Activated gamma-delta T cell (primary cell): Measurements from ENCODE around the gene DNM3.
"Not testable (repeated sequence)": the region's sequence is repeated elsewhere in the genome, so short reads cannot be mapped to it uniquely, and the experiment has no call there.

Experiments used
- DNase-seq: peaks from one replicate; lab custom pipeline; 2025; lab: John Stamatoyannopoulos, UW
- total RNA-seq, 2 donors: gene quantifications; one replicate each; lab custom pipeline; 2026; lab: John Stamatoyannopoulos, UW

Gene DNM3
- 4.2 to 4.3 reads per million in 2 donors for total RNA-seq

DNA sequence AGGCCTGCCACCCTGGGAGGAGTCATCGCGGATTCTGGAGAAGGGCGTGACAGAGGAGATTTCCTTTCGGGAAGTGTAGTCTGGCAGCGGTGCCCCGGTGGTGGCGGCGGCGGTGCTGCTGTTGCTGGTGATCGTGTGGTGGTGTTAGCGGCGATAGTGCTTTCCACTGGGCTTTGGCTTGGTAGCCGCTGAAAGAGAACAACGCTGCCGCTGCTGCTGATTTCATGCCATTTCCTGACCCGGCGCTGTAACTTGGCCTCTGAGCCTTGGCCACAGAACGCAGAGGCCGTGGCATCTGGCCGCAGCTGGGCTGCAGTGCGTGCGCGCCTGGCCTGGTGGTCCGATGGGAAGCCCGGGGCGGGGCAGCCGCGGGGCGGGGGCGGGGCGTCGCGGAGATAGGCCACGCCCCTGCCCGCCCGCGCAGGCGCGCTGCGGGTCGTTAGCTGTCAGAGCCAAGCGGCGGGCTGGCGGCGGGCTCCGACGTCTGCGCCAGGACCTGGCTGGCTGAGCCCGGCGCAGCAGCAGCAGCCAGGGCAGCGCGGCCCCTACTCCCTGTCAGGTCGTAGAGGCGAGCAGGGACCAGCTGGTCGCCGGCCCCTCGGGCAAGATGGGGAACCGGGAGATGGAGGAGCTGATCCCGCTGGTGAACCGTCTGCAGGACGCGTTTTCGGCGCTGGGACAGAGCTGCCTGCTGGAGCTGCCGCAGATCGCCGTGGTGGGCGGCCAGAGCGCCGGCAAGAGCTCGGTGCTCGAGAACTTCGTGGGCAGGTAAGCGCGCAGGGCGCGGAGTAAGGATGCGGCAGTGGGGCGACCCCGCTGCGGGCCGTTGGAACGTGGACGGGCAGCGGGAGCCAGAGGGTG lies at the start of gene DNM3:
TSS of gene DNM3 (plus strand) at position 449 of the 861 bp plus-strand sequence. CDS start at position 608, 159 bp downstream.
- peak; percentile 70 for DNase-seq

DNA sequence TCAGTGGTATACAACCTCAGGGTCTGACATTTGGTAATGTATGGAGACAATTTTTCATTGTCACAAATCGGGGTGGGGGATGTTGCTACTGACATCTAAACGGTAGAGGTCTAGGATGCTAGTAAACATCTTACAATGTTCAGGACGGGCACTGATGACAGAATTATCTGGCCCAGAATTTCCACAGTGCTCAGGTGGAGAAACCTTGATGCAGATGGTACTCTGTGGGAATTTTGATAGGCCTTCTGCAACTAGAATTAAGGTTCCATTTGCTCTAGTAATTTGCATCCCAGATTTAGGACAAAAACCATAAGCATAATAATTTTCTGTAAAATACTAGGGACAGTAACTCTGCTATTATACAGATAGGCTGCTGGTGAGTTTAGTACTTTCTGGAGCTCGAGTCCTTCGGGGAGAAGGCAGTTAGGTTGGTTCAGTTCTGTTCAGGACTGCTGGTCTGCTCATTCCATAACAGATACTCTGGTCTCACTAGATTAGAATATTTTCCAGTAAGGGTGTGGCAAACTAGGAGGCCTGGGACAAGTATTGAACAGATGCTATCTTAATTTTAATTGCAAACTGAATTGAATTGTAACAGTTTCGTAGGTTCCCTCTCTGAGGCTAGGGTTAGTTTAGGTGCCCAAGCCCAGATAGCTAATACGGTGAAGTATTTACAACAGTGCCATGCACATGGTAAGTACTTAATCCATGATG lies 48.5 kb upstream of the DNM3 start:
- no peak for DNase-seq

DNA sequence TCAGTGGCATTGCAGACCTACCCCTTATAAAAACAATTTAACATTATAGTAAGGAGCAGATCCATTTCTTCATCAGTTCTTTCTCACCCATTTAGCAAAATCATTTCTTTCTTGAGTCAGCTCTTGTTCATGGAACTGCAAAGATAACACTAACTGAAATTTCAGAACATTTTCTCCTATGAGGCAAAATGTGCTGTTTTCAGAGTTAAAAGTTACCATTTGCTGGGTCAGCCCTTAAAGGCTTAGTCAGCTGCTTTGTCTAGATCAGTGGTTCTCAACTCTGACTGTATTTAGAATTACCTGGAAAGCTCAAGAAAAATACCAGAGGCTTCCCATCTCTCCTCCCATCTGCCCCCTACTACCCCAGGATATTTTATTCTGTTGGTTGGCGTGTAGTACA lies 47.7 kb upstream of the DNM3 start:
- DNase-seq, result no peak

DNA sequence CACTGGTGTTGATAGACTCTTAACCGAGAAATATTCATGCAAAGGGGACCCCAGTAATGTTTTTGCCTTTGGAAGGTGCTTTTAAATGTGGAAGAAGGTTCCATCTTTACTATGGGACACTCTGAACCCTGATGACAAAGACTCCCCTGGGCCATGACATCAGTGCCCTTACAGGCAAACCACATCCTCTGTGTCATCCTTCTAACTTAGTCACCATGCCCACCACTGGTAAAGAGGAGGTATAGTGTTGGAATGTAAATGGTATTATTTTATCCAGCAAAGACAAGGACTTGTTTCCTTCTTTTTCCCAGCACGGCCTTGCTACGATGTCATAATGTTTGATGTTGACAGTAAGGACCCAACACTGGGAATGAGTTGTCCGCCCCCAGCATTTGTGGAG lies 47.2 kb upstream of the DNM3 start:
- DNase-seq, result no peak

DNA sequence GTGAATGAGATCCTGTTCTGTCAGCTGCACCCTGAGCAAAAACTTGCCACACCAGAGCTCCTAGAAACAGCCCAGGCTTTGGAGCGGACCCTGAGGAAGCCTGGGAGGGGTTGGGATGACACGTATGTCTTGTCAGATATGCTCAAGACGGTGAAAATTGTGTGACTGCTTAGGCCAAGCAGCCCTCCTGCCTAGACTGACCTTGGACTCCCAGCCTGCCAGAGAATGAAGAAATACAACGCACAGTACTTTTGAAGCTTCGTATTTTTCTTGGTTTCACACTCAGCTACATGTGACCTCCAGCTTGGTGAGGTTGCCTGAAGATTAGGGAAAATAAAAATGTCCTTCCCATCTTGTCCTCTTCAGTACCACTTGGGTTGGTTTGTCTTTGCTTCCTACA lies 44.7 kb upstream of the DNM3 start:
- no peak for DNase-seq

DNA sequence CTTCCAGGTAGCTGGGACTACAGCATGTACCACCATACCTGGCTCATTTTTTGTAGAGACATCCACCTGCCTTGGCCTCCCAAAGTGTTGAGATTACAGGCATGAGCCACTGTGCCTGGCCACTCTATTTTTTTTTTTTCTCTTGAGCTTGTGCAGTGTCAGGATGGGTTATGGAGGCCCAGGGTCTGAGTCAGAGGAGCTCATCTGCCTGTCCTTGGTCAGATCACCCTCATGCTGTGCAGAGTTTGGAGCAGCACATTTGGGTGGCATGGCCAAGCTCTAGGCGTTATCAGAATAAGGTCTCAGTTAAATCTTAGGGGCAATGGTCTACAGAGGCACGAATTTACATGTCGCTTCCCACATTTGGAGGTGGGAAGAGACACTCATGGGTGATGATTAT lies 43.0 kb upstream of the DNM3 start:
- no peak for DNase-seq

DNA sequence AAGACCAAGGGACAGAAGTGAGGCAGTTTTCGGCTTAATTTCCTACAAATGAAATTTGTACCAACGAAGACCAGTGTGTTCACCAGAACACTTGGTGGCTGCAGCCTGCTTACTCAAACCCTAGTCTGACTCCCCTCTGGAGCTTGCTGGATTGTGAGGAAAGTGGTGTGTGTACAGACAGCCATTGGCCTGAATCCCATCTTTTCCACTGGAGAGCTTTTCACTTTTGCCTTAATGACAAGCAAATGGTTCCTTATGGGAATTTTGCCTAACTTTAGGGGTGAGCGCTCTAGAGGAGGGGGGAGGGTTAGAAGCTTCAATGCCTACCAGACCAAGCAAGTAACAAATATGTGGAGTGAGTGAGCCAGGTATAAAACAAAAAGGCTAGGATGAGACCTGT lies 42.5 kb upstream of the DNM3 start:
- DNase-seq, result no peak

DNA sequence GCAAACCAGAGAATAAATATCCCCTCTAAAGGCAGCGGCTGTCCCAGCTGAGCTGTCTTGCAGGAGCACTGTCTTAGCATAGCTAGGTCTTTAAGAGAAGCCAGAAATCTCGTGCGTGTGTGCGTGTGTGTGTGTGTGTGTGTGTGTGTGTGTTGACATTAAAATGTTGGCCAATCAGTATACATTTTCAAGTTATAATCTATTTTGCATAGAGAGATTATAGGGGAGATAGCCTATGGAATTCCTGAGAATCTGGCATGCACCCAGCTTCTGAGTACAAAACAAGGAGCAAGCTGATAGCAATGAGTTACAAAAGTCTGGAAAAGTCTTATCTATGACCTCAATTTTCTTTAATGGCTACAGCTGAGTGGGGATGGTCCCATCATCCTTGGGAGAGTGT lies 42.1 kb upstream of the DNM3 start:
- no peak for DNase-seq

DNA sequence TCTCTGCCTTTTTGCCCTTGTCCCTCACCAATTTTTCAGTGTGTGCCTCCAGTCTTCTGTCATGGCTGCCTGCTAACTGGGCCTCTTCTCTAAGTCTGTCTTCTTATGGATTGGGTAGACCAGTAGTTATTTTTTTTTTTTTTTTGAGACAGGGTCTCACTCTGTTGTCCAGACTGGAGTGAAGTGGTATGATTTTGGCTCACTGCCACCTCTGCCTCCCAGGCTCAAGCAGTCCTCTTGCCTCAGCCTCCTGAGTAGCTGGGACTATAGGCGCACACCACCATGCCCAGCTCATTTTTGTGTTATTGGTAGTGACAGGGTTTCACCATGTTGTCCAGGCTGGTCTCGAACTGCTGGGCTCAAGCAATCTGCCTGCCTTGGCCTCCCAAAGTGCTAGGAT lies 41.6 kb upstream of the DNM3 start:
- DNase-seq, result not testable (repeated sequence)

DNA sequence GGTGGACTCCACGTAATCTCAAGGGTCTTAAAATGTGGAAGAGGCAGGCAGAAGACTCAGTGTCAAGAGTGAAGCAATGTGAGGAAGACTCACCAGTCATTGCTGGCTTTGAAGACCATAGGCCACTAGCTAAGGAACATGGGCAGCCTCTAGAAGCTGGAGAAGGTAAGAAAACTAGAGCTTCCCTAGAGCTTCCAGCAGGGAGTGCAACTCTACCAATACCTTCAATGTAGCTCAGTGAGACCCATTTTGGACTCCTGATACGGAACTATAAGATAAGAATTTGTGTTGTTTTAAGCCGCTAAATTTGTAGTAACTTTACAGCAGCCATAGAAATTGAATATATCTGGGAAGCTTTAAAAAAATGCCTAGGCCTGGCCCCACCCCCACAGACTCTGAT lies 41.0 kb upstream of the DNM3 start:
- DNase-seq, result no peak

DNA sequence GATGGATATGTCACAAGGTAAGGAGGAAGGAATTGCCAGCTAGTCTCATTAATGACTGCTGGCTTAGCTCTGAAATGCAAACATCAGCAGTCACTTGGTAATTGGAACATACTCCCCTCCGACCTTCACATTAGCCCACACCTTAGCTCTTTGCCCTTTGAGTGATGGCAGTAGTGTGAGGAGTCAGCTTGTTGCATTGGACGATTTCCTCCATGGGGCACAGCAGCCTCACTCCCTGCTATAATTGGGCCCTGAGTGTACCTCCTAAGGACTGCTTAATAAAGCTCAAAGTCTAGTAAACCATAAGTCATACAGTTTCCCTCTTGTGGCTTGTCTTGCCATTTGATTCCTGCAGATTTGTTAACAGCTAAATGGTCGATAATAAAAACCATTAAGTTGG lies 40.4 kb upstream of the DNM3 start:
- DNase-seq, result no peak

DNA sequence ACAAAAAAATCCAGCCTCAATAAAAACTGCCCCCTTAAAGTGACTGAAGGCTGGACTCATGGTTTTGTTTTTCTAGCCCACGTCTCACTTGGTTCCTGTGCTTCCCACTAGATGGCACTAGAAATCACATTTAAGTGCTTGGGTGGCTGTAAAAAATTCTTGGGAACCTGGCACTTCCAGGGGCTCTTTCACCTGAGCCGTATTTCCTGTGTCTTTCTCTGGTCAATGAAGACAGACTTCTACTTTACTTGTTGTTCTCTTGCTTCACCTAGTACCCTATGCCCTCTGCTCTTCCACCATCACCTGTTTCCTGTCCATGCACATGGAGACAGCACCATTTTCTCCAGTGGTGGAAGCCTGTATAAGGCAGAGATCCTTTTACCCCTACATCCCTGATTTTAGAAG lies 39.8 kb upstream of the DNM3 start:
- no peak for DNase-seq

DNA sequence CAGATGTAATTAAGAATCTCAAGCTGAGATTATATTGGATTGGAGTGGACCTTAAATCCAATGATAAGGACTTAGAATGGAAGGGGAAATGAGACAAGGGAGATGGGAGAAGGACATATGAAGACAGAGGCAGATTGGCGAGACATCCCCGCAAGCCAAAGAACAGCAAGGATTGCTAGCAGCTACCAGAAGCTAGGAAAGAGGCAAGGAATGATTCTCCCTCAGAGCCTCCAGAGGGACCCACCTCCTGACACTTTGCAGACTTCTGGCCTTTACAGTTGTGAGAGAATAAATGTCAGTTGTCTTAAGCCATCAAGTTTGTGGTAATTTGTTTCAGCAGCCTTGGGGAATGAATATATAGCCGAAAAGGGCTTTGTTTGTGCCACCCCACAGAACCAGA lies 39.1 kb upstream of the DNM3 start:
- no peak for DNase-seq

DNA sequence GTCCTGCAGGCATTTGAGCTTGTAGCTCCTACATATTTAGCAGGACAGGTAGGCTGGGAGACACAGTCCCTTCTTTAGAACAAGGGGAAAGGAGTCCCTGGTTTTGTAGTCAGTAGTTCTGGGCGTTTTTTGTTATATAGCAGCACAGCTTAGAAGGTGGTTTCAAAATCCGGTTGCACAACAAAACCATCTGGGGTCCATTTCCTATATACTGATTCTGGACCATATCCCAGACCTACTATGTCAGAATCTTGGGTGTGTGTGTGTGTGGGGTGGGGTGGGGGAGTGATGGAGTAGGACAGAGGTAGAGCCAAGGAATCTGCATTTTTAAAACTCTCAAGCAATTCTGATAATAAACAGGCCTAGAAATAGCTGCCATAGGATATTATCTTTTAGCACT lies 38.3 kb upstream of the DNM3 start:
- no peak for DNase-seq

DNA sequence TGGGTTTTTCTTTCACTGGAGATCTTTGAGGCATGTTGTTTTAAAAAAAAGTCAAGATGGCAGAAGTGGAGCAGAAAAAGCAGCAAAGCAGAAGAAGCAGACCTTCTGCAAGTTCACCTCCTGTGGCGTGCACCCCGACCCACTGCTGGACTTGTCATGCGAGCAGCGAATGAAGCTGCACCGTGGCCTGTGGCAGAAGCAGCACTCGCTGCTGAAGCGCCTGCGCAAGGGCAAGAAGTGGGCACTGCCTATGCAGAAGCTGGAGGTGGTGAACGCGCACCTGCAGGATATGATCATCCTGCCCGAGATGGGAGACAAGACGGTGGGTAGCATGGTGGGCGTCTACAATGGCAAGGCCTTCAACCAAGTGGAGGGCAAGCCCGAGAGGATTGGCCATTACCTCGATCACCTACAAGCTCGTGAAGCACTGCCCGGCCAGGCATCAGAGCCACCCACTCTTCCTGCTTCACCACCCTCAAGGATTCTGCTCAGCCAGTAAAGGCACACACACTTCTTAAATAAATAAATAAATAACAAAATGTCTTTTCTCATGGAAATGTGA lies 37.8 kb upstream of the DNM3 start:
- DNase-seq, result no peak

DNA sequence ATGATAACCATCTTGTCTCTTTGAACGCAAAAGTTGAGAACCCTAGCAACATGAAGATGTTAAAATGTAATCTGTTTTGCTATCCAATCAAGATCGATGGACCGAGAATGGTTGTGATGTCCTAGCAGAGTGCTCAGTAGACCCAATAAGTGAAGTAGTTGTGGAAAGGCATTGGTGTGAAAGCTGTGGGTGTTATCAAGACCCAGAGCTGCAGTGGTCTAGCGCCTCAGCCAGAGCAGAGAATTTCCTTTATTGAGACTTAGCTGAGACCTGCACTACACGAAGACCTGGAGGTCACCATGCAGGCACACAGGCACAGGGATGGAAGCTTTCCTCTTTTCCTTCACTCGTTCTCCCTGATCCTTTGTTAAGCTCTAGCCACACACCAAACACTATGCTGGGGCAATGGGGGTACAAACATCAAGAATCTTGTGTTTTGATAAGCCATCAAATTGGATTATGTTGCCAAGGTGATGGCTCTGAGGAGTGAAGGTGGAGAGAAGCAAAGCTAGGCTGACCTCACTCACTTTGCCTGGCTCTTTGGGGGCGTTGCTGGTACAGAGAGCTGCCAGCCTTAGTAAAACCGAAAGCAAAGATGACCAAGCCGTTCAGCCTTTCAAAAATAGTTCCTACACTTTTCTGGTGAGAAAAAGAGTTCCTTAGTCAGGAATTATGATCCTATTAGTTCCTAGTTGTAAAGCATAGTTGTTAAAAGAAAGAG lies 35.7 kb upstream of the DNM3 start:
- DNase-seq, result no peak

DNA sequence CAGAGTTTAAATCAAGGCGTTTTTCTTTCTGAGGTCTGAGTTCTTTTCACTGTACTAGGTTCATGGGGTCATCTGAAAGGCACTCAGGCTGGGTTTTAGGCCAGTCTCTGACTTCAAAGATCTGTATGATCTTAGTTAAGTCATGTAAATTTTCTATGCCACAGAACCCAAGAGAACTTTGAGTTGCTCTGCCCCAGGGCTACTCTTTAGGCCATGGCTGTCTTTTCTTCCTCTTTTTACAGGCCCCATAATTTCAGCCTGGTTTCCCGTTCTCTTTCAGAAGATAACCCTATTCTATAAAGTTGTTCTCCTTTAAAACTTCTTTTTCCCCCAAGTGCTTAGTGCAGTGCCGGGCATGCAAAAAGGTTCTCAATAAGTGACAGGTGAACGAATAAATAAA lies 33.7 kb upstream of the DNM3 start:
- DNase-seq, result no peak

DNA sequence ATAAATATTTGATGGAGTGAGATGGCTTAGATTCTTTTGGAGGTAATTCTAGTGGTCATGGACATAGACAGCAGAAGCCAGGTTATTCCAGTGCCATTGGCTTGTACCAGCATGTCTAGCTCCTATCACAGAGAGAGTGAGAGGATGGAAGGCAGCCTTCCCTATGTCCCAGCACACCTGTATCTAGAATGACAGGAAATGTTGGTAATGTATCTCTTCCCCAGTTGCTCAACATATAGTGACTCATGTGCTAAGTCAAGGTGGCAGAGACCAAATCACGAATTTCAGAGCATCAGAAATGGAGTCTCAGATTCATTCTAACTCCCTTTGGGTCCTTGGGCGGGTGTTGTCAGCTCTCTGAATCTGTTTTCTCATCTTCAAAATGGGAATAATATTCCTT lies 31.5 kb upstream of the DNM3 start:
- no peak for DNase-seq

DNA sequence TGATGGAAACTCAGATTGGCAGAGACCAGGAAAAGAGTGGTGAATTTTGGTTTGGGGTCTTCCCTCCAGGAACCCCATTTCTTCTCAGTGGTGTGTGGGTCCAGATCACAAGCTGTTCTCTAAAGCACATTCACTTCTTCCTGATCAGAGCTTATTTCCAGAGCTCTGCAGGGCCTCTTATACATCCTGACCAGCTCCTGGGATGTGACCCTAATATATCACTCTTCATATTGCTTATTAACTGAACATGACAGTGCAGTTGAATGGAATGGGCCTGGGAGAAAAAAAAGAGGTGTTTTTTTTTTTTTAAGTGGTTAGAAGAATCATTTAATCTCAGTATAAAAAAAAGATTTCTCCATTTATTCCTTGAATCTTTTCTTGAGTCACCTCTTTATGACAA lies 29.6 kb upstream of the DNM3 start:
- no peak for DNase-seq

DNA sequence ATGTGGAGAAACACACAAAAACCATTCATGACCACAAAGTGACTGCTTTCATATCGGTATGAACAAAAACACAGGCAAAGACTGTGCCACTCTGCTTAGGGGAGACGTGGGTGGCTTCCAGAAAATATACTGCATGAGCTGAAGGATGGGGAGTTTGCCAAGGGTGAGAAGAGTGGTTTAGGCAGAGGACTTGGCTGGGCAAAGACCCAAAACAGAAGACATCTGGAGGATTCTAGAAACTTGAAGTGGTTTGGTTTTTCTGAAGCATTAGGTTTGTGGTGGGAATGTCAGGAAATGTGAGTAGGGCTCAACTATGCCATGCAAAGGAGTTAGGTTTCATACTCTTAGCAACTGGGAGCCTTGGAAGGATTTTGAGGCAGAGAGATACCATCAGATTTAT lies 26.6 kb upstream of the DNM3 start:
- DNase-seq, result no peak

DNA sequence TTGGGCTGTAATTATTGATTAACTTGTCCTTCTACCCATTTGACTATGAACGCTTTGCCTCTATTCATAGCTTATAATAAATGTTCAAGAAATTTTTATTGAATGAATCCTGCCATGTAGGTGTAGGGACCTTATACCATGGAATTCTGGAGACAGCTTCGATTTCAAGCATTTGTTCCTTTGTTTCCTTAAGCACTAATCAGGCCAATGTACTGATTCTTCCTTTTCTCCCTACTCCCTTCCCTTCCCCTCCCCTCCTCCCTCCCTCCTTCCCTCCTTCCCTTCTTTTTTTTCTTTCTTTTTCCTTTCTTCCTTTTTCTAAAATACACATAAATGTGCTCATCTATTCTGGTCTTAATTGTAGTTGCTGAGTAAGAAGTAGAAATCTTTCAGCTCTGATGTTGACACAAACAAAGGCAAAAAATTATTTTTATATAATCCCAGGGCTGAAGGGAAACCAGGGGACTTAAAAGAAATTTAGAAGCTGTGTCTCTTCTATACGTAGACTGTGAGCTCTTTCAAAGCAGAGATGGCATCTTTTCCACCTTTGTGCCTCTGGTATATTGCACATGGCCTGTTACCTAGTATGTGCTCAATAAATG lies 24.9 kb upstream of the DNM3 start:
- DNase-seq, result no peak
